Neural crest cell (in vitro differentiated cells): ENCODE measurements around the gene TARM1. TPM values are rescaled to one million over a fixed set of nuclear protein-coding genes. Genes with fewer than 3 reads are reported as not detected.

Experiments
- DNase-seq: peaks from one replicate; pipeline ENCODE4 v3.0.0; 2021; ENCODE audit warnings: low read depth, mixed read lengths, low spot score
- H3K27ac Mint-ChIP-seq: one replicate; pipeline ENCODE4 v1.8.0; 2021; ENCODE audit warnings: mild to moderate bottlenecking, mixed read lengths; ENCODE audit not compliant: unreplicated experiment
- H3K27me3 Mint-ChIP-seq: 2 replicates; pipeline ENCODE4 v1.8.0; 2021; ENCODE audit warnings: low read depth, mild to moderate bottlenecking, mixed read lengths
- H3K36me3 Mint-ChIP-seq: 2 replicates; pipeline ENCODE4 v1.8.0; 2021; ENCODE audit warnings: low read depth, mild to moderate bottlenecking, mixed read lengths
- H3K4me1 Mint-ChIP-seq: 2 replicates; pipeline ENCODE4 v1.8.0; 2021; ENCODE audit warnings: mixed read lengths
- H3K4me3 Mint-ChIP-seq: one replicate; pipeline ENCODE4 v1.8.0; 2021; ENCODE audit warnings: mild to moderate bottlenecking, mixed read lengths
- H3K9me3 Mint-ChIP-seq: 2 replicates; pipeline ENCODE4 v1.8.0; 2021; ENCODE audit warnings: mixed read lengths
- total RNA-seq: library from RNA; stranded (reverse); gene quantifications from 2 replicates; pipeline ENCODE4 v1.2.1, GENCODE V29; 2021
- TF ChIP-seq, protein P1 (sequence below): fragments of 200-600 bp; sonication (generic); conservative IDR thresholded peaks from 2 replicates; pipeline ENCODE4 v1.5.0; 2021; ENCODE audit warnings: antibody characterized with exemption, mild to moderate bottlenecking

Gene TARM1
- total RNA-seq, 1 donor from 2014 or later = not detected

DNA sequence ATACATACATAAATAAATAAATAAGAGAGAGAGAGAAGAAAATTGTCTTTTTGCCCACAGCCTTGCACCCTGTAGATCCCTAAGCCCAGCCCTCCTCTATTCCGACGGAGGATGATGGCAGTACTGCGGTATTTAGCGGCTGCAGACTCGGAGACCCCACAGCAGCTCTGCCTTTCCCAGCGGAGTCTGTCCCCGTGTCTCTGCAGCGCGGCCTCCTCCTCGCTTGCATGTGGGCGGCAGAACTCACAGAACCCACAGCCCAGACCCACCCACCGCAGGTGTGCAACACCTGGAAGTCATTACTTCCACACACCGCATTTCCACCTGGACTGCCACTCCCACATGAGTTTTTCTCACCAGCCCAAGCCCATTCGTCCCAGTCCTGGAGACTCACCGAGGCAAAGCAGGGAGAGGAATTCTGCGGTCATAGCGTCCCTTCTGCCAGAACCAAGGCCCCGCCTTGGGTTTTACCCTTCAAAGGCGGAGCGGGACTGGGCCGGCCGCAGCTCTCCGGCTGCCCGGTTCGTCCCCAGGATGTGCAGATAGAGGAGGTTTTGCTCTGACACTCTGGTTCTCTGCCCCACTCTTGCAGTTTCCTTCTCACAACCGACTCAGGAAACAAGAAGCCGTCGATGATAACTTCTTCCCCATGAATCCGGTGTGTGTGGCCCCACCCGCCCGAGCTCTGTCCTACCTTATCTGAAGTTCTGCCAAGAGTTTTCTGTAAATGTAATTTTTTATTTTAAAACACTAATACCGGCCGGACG lies 17.6 kb downstream of the TARM1 start, which contains the start of gene VSTM1:
Gene VSTM1, minus strand, starts transcription at position 548 of the 767 bp plus-strand sequence. Its CDS starts 120 bp downstream, at position 428.
- Mint-ChIP-seq H3K36me3 (no peaks in the 10 kb centered on the region), H3K27me3 (no peaks in the 10 kb centered on the region), H3K27ac (no peak within 1 kb of the TSS), H3K9me3 (no peaks in the 10 kb centered on the region), H3K4me1 (peaks cover 1% of the 10 kb centered on the region), H3K4me3 (no peak within 1 kb of the TSS)
- DNase-seq = no peak
- TF ChIP-seq, protein P1, sequence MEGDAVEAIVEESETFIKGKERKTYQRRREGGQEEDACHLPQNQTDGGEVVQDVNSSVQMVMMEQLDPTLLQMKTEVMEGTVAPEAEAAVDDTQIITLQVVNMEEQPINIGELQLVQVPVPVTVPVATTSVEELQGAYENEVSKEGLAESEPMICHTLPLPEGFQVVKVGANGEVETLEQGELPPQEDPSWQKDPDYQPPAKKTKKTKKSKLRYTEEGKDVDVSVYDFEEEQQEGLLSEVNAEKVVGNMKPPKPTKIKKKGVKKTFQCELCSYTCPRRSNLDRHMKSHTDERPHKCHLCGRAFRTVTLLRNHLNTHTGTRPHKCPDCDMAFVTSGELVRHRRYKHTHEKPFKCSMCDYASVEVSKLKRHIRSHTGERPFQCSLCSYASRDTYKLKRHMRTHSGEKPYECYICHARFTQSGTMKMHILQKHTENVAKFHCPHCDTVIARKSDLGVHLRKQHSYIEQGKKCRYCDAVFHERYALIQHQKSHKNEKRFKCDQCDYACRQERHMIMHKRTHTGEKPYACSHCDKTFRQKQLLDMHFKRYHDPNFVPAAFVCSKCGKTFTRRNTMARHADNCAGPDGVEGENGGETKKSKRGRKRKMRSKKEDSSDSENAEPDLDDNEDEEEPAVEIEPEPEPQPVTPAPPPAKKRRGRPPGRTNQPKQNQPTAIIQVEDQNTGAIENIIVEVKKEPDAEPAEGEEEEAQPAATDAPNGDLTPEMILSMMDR = no peak

DNA sequence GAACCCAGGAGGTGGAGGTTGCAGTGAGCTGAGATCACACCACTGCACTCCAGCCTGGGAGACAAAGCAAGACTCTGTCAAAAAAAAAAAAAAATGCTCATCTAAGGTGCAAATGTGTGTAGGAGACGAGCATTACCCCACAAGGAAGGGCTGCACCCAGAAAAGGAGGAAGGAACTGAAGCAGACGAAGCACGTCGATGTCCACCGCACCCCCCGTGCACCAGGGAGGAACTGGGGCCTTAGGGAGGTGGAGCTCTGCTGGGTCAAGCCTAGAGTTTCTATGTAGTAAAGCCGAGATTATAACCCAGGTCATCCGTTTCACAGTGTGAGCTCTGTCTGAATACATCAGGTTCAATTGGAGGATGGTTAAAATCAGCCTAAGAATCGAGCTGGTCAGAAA lies 18.5 kb downstream of the TARM1 start:
- H3K27ac Mint-ChIP-seq = no peak overlapping the region
- no peak overlapping the region for H3K4me3 Mint-ChIP-seq
- H3K9me3 Mint-ChIP-seq = no peaks in the 10 kb centered on the region
- no peak for DNase-seq
- peaks cover 6% of the 10 kb centered on the region for H3K4me1 Mint-ChIP-seq
- TF ChIP-seq, protein P1 = no peak
- H3K27me3 Mint-ChIP-seq = no peaks in the 10 kb centered on the region
- no peaks in the 10 kb centered on the region for H3K36me3 Mint-ChIP-seq

DNA sequence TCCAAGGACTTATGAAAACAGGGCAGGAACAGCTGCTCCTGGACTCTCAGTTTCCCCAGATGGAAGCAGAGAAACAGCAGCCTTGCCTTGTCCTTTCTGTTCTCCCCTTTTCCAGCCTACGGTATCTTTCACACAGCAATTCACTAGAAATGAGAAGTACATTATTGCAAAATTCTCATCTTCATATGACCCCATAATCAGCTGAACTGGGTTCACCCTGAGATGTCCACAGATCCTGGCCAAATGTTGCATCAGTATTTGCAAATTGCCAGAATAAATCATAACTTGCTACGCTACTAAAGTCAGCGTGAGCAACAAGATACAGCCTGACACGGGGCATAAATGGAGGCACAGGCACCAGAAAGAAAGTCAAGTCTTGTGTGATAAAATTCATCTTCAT lies 33.5 kb downstream of the TARM1 start:
- Mint-ChIP-seq H3K9me3 (peaks cover 2% of the 10 kb centered on the region), H3K27me3 (peaks cover 47% of the 10 kb centered on the region), H3K4me3 (no peak overlapping the region), H3K36me3 (no peaks in the 10 kb centered on the region), H3K4me1 (no peaks in the 10 kb centered on the region), H3K27ac (no peak overlapping the region)
- no peak for DNase-seq
- TF ChIP-seq, protein P1 = no peak

DNA sequence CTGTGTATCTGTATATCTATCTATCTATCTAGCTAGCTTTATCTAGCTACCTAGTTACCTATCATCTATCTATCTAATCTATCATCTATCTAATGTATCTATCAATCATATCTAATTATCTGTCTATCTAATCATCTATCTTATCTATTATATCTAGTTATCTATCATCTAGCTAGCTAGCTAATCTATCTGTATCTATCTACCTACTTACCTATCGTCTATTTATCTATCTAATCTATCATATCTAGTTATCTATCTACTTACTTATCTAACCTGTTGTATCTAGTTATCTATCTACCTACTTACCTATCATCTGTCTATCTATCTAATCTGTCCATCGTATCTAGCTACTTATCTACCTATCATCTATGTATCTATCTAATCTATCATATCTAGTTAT lies 35.4 kb downstream of the TARM1 start:
- Mint-ChIP-seq H3K9me3 (no peaks in the 10 kb centered on the region), H3K36me3 (no peaks in the 10 kb centered on the region), H3K27ac (no peak overlapping the region), H3K4me3 (no peak overlapping the region), H3K4me1 (no peaks in the 10 kb centered on the region), H3K27me3 (peaks cover 49% of the 10 kb centered on the region)
- DNase-seq = no peak
- TF ChIP-seq, protein P1 = no peak

DNA sequence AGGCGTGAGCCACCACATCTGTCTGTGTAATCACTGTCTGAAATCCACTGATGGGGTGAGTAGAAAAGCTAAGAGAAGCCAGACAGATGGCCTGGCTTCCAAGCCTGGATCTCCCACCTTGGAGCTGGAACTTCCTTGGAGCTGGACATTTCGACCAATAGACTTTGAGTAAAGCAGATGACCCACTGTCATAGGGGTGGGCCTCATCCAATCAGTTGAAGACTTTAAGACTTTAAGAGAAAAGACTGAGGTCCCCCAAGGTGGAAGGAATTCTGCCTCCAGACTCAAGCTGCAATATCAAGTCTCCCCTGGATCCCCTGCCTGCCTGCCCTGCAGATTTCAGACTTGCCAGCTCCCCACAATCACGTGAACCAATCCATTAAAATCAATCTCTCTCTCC lies 38.2 kb downstream of the TARM1 start:
- Mint-ChIP-seq H3K27ac (no peak overlapping the region), H3K36me3 (no peaks in the 10 kb centered on the region), H3K4me1 (no peaks in the 10 kb centered on the region), H3K27me3 (peaks cover 38% of the 10 kb centered on the region), H3K9me3 (peaks cover 2% of the 10 kb centered on the region), H3K4me3 (no peak overlapping the region)
- TF ChIP-seq, protein P1 = no peak
- no peak for DNase-seq
